ENCODE data around the gene PACSIN2. TPM values are rescaled to one million over a fixed set of nuclear protein-coding genes. Genes with fewer than 3 reads are reported as not detected.
A peak's percentile ranks its signal among the peaks of the same experiment; 100 is the strongest.

The PACSIN2 gene
- total RNA-seq, 1 experiment from 2014 or later: 70.5 TPM

- H3K4me3 Mint-ChIP-seq: no peak overlapping the region
- 0 out of 2 replicates have a peak, but pooled peaks have one; percentile 7 for TF ChIP-seq CTCF (IDR thresholded peaks at IDR 0.05)
- TF ChIP-seq ZNF121 (CRISPR knock-in tag; IDR thresholded peaks at IDR 0.05): no peak
- ATAC-seq (no peak), DNase-seq (ENCODE audit: low spot score) (no peak)
- H3K4me1 Mint-ChIP-seq: peaks cover 22% of the 10 kb centered on the region
- POLR2A ChIA-PET: interaction anchor here (0.6 kb wide), 1 partner anchor 188 kb away, joined by 6 read pairs; no protein-coding TSS in a partner anchor
- H3K36me3 Mint-ChIP-seq: no peaks in the 10 kb centered on the region
- 0 out of 2 replicates have a peak overlapping the region, but pooled peaks have one; percentile 13 for H3K27ac Mint-ChIP-seq
- H3K9me3 Mint-ChIP-seq: no peaks in the 10 kb centered on the region
- no peaks in the 10 kb centered on the region for H3K27me3 Mint-ChIP-seq (ENCODE audit: low read depth)
- CTCF ChIA-PET: interaction anchor here (0.7 to 2.7 kb wide), 16 partner anchors 7 to 179 kb away, joined by 3 to 15 read pairs (median 4); no protein-coding TSS in a partner anchor
Observed at GRCh38 chr22:42901790-42902508, 113.0 kb downstream of the PACSIN2 start.

GRCh38 chr22:42897960-42898359, 117.0 kb downstream of the PACSIN2 start:
- Mint-ChIP-seq H3K36me3 (no peaks in the 10 kb centered on the region), H3K9me3 (no peaks in the 10 kb centered on the region), H3K4me1 (peaks cover 27% of the 10 kb centered on the region), H3K4me3 (no peak overlapping the region), H3K27ac (no peak overlapping the region), H3K27me3 (ENCODE audit: low read depth) (no peaks in the 10 kb centered on the region)
- ChIA-PET CTCF (interaction anchor here (1.0 to 2.3 kb wide), 4 partner anchors 25 to 162 kb away, joined by 3 to 13 read pairs (median 6); no protein-coding TSS in a partner anchor), POLR2A (interaction anchor here (0.6 kb wide), 1 partner anchor 116 kb away, joined by 3 read pairs; no protein-coding TSS in a partner anchor)
- no peak for TF ChIP-seq FOXP4 (CRISPR knock-in tag; IDR thresholded peaks at IDR 0.05)
- no peak for TF ChIP-seq ZBTB43 (CRISPR knock-in tag; IDR thresholded peaks at IDR 0.05)
- TF ChIP-seq HMGXB4 (CRISPR knock-in tag; IDR thresholded peaks at IDR 0.05): no peak
- no peak for TF ChIP-seq ESRRA (CRISPR knock-in tag; IDR thresholded peaks at IDR 0.05; ENCODE audit: borderline replicate concordance)
- ATAC-seq (no peak), DNase-seq (ENCODE audit: low spot score) (no peak)

- Mint-ChIP-seq H3K36me3 (peaks cover 6% of the 10 kb centered on the region; the same call in 1 of the 2 replicates), H3K4me1 (peaks cover 27% of the 10 kb centered on the region), H3K27ac (peak overlapping the region; percentile 37), H3K9me3 (no peaks in the 10 kb centered on the region), H3K27me3 (ENCODE audit: low read depth) (no peaks in the 10 kb centered on the region), H3K4me3 (no peak overlapping the region)
- CTCF ChIA-PET: interaction anchor here (0.6 to 3.6 kb wide), 8 partner anchors 13 to 274 kb away, joined by 3 to 23 read pairs (median 4); partner anchors contain the start of gene PACSIN2
- POLR2A ChIA-PET: interaction anchor here (1.0 kb wide), 1 partner anchor 222 kb away, joined by 5 read pairs; no protein-coding TSS in a partner anchor
- no peak for DNase-seq (ENCODE audit: low spot score)
- ATAC-seq: no peak
- TF ChIP-seq MAX (CRISPR knock-in tag; IDR thresholded peaks at IDR 0.05) (no peak), ERG (CRISPR knock-in tag; IDR thresholded peaks at IDR 0.05) (no peak)
Observed at GRCh38 chr22:42895541-42895981, 119.4 kb downstream of the PACSIN2 start.
